ENCODE data around the gene PTRH2.

DNA sequence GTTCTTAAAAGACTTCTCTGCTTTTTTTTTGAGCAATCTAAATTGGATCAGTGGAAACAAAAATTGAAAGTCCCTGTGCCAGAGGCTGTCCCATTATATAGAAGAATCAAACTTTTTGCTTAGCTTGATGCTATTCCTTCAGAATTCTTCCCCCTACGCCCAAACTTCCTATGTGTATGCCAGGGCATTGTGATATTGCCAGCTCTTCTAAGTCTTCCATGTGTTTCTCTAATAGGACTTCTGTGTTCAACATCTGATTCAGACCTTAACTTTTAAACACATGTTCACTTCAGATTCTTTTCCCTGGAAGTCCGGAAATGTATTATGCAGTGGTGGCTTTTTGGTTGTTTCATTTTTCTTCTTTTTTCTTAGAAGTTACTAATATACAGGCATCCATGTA is 18.7 kb downstream of the PTRH2 start:
- TF ChIP-seq POLR2AphosphoS5 (IDR thresholded peaks at IDR 0.05) (no peak), CTCF (IDR thresholded peaks at IDR 0.05) (no peak), POLR2A (IDR thresholded peaks at IDR 0.05) (no peak)

All from transverse colon (tissue), 4 donors.